AG09309 (cell line): ENCODE results near the gene BCAT1.

Experiments used
- DNase-seq: peaks from one replicate; pipeline ENCODE4 v3.0.0-alpha.2; 2010; ENCODE audit warnings: low read depth
- H3K4me3 ChIP-seq: 2 replicates; pipeline ENCODE4 v1.5.1; 2011; ENCODE audit warnings: mild to moderate bottlenecking, low read depth, low read length, moderate library complexity; ENCODE audit not compliant: control insufficient read depth
- TF ChIP-seq, protein P1 (sequence below): IDR thresholded peaks from 2 replicates; pipeline ENCODE4 v1.5.1; 2011; ENCODE audit warnings: mild to moderate bottlenecking, low read depth, low read length, inconsistent platforms; ENCODE audit not compliant: insufficient read depth, control insufficient read depth; ENCODE audit errors: missing control alignments

The BCAT1 gene

DNA sequence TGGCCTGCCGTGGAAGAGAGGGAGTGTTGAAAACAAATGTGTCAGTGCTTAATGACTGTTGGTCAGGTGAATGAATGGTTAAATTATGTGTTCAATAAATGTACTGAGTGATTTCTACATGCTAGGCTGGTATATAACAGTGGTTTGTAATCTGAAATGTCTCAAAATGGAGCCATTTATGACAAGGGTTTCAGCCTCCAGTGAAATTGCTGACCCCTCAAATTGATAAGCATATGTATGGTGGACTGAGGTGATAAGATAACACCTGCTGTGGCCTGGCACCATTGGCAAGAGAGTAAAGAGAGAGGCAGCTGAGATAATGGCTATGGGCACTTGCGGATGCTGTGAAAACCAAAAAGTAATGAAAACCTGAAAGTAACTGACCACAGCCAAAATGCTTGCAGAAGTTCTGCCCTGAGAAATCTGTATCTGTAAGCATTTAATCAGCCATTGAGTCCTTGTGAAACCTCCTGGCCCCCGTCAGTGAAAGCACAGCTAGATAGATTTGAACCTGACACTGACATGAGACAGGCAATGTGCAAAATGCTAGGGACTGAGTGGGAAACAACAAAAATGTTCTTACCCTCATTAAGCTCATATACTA is 1.4 kb upstream of the BCAT1 start:
- TF ChIP-seq, protein P1, sequence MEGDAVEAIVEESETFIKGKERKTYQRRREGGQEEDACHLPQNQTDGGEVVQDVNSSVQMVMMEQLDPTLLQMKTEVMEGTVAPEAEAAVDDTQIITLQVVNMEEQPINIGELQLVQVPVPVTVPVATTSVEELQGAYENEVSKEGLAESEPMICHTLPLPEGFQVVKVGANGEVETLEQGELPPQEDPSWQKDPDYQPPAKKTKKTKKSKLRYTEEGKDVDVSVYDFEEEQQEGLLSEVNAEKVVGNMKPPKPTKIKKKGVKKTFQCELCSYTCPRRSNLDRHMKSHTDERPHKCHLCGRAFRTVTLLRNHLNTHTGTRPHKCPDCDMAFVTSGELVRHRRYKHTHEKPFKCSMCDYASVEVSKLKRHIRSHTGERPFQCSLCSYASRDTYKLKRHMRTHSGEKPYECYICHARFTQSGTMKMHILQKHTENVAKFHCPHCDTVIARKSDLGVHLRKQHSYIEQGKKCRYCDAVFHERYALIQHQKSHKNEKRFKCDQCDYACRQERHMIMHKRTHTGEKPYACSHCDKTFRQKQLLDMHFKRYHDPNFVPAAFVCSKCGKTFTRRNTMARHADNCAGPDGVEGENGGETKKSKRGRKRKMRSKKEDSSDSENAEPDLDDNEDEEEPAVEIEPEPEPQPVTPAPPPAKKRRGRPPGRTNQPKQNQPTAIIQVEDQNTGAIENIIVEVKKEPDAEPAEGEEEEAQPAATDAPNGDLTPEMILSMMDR: no peak
- DNase-seq: no peak

DNA sequence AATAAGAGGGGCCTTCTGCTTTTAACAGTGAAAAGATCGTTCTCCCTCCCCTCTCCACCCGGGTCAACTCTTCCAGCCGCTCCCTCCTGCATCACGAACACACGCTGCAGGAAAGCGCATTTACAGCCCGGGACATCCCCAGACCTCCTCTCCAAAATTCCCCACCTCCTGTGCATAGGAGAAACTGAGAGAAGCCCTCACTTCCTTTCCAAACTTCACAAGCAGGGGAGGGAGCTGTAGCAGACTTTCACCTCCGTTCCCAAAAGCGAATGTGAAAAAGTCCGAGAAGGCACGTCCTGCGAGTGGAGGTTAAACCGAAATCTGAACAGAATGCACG is 513 bp downstream of the BCAT1 start:
- peak overlapping the region; percentile 86 for H3K4me3 ChIP-seq
- DNase-seq: no peak
- TF ChIP-seq, protein P1: no peak

More for the DNA sequence above, 1.4 kb upstream of the BCAT1 start:
- H3K4me3 ChIP-seq: no peak overlapping the region

GRCh38 chr12:24947541-24948419 is 1.1 kb downstream of the BCAT1 start:
- H3K4me3 ChIP-seq: peak overlapping the region; percentile 86
- no peak for DNase-seq
- TF ChIP-seq, protein P1: no peak

- peak overlapping the region; percentile 86 for H3K4me3 ChIP-seq
- no peak for DNase-seq
- TF ChIP-seq, protein P1: no peak
Measured at GRCh38 chr12:24945845-24946244, 3.1 kb downstream of the BCAT1 start.

DNA sequence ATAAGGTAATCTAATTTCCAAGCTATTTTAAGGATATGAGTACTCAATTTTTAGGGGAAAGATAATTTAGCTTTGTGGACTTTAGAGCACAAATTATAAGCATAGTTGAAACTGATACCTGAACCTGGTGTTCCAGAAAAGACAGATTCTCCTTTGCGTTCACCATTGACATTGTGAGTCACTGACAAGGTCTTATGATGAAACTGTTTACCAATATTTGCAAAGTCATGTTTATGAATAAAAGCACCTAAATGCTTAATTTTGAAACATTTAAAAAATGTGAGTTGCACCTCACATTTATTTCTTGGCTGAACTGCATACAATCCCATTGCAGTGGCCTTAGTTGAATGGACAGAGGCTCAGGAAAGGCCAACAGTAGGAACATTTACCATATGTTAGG is 3.9 kb downstream of the BCAT1 start:
- H3K4me3 ChIP-seq: no peak overlapping the region
- TF ChIP-seq, protein P1: no peak
- no peak for DNase-seq

- DNase-seq: no peak
Measured at GRCh38 chr12:24944601-24944975, 4.3 kb downstream of the BCAT1 start.

More at GRCh38 chr12:24944601-24944975, 4.3 kb downstream of the BCAT1 start:
- TF ChIP-seq, protein P1: no peak
- H3K4me3 ChIP-seq: no peak overlapping the region
